ENCODE data around the gene SESN1.
A peak's percentile ranks its signal among the peaks of the same experiment; 100 is the strongest.

The SESN1 gene

DNA sequence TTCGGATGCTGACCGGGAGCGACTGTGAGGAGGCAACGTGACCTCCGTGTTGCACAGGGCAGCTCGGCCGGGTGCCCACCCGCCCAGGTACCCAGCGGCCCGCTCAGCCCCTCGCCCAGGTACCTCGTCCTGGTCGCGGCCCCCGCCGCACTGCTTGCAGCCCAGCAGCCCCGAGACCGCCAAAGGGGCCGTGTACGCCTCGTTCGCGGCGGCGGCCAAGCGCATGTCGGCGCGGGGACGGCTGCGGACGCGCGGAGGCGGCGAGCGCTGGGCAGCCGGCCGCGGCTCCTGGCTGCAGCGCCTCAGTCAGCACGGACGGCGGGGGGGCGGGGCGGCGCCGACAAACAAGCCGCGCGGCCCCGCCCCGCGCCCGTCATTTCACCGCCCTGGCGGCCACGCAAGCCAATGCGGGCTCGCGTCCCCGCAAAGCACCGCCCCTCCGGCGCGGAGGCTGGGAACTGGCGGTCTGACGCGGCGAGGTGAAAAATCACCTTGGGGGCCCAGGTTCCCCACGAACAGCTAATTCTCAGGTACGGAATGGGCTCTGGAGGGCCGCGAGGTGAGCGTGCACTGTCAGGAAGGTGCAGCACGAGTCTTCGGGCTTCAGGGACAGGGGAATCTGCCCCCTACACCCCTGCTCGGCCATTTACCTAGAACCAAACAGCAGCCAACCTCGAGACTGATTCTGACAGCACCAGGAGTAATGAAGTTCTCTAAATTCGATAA, 85.2 kb downstream of the SESN1 start:
- TF ChIP-seq ZNF274 (IDR thresholded peaks at IDR 0.05; ENCODE audit: low read depth, low read length), result no peak
- TF ChIP-seq YY1 (IDR thresholded peaks at IDR 0.05; ENCODE audit: insufficient read depth, insufficient read length), result no peak
- Histone ChIP-seq H3K36me3 (ENCODE audit: insufficient read depth, insufficient read length, low read length) (no peaks in the 10 kb centered on the region), H3K4me3 (ENCODE audit: insufficient read length, low read depth) (peak overlapping the region; percentile 80), H3K4me1 (ENCODE audit: insufficient read depth, insufficient read length) (peaks cover 2% of the 10 kb centered on the region), H3K9me3 (ENCODE audit: insufficient read depth, low read length) (no peaks in the 10 kb centered on the region), H3K9ac (ENCODE audit: insufficient read length, low read depth) (peak overlapping the region; percentile 90), H3K27me3 (ENCODE audit: insufficient read depth, insufficient read length) (no peaks in the 10 kb centered on the region)
- peak; percentile 75 for DNase-seq (ENCODE audit: low read depth, low spot score)

DNA sequence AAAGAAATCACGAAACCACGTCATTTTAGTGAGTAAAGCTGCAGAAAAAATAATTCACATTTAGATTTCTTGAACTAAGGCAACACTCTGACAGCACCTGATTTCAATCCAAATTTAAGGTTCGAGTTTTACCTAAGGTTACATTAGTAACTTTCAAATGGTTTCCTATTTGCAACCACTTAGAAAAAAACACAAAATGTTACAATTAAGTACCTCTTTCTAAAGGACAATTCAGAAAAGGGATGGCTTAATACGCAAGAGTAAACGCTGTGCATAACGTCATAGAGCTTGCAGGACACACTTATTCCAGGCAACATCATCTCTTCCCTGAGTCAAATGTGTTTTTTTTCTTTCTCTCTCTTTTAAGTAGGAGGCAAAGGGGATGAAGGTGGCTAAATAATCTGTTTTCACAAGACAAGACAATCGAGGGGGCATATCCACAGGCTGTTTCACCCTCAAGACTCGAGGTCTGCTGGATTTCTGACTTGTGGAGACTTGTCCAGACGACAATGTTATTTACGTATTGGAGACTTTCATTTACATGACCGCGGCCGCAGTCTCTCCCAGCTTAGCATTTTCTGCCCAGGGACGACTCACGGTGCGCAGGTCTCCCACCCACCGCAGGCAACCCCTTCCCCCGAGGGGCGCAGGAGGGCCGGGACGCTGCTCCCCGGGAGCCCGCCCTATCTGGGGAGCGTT, 86.0 kb downstream of the SESN1 start:
- H3K27me3 ChIP-seq (ENCODE audit: insufficient read depth, insufficient read length), result no peaks in the 10 kb centered on the region
- H3K9me3 ChIP-seq (ENCODE audit: insufficient read depth, low read length), result no peaks in the 10 kb centered on the region
- no peaks in the 10 kb centered on the region for H3K36me3 ChIP-seq (ENCODE audit: insufficient read depth, insufficient read length, low read length)
- no peak for TF ChIP-seq SUZ12 (IDR thresholded peaks at IDR 0.05; ENCODE audit: extremely low read depth, insufficient read depth, insufficient read length)
- TF ChIP-seq ZNF274 (IDR thresholded peaks at IDR 0.05; ENCODE audit: low read depth, low read length), result no peak
- TF ChIP-seq YY1 (IDR thresholded peaks at IDR 0.05; ENCODE audit: insufficient read depth, insufficient read length), result no peak
- peak overlapping the region; percentile 63 for H3K4me3 ChIP-seq (ENCODE audit: insufficient read length, low read depth)
- H3K4me1 ChIP-seq (ENCODE audit: insufficient read depth, insufficient read length), result peaks cover 2% of the 10 kb centered on the region
- peak overlapping the region; percentile 90 for H3K9ac ChIP-seq (ENCODE audit: insufficient read length, low read depth)
- no peak for DNase-seq (ENCODE audit: low read depth, low spot score)

- no peak for DNase-seq (ENCODE audit: low read depth, low spot score)
- H3K9me3 ChIP-seq (ENCODE audit: insufficient read depth, low read length), result no peaks in the 10 kb centered on the region
- no peaks in the 10 kb centered on the region for H3K27me3 ChIP-seq (ENCODE audit: insufficient read depth, insufficient read length)
- no peak overlapping the region for H3K9ac ChIP-seq (ENCODE audit: insufficient read length, low read depth)
- H3K36me3 ChIP-seq (ENCODE audit: insufficient read depth, insufficient read length, low read length), result no peaks in the 10 kb centered on the region
- H3K4me3 ChIP-seq (ENCODE audit: insufficient read length, low read depth), result no peak overlapping the region
- no peak for TF ChIP-seq SUZ12 (IDR thresholded peaks at IDR 0.05; ENCODE audit: extremely low read depth, insufficient read depth, insufficient read length)
- TF ChIP-seq ZNF274 (IDR thresholded peaks at IDR 0.05; ENCODE audit: low read depth, low read length), result no peak
- no peak for TF ChIP-seq YY1 (IDR thresholded peaks at IDR 0.05; ENCODE audit: insufficient read depth, insufficient read length)
- peaks cover 2% of the 10 kb centered on the region for H3K4me1 ChIP-seq (ENCODE audit: insufficient read depth, insufficient read length)
Observed at GRCh38 chr6:109008054-109008453, 86.6 kb downstream of the SESN1 start.

GRCh38 chr6:109007521-109007920, 87.1 kb downstream of the SESN1 start:
- DNase-seq (ENCODE audit: low read depth, low spot score), result no peak
- no peaks in the 10 kb centered on the region for H3K36me3 ChIP-seq (ENCODE audit: insufficient read depth, insufficient read length, low read length)
- peaks cover 2% of the 10 kb centered on the region for H3K4me1 ChIP-seq (ENCODE audit: insufficient read depth, insufficient read length)
- TF ChIP-seq ZNF274 (IDR thresholded peaks at IDR 0.05; ENCODE audit: low read depth, low read length), result no peak
- TF ChIP-seq YY1 (IDR thresholded peaks at IDR 0.05; ENCODE audit: insufficient read depth, insufficient read length), result no peak
- TF ChIP-seq SUZ12 (IDR thresholded peaks at IDR 0.05; ENCODE audit: extremely low read depth, insufficient read depth, insufficient read length), result no peak
- H3K9ac ChIP-seq (ENCODE audit: insufficient read length, low read depth), result no peak overlapping the region
- no peaks in the 10 kb centered on the region for H3K9me3 ChIP-seq (ENCODE audit: insufficient read depth, low read length)
- no peaks in the 10 kb centered on the region for H3K27me3 ChIP-seq (ENCODE audit: insufficient read depth, insufficient read length)
- H3K4me3 ChIP-seq (ENCODE audit: insufficient read length, low read depth), result no peak overlapping the region

DNA sequence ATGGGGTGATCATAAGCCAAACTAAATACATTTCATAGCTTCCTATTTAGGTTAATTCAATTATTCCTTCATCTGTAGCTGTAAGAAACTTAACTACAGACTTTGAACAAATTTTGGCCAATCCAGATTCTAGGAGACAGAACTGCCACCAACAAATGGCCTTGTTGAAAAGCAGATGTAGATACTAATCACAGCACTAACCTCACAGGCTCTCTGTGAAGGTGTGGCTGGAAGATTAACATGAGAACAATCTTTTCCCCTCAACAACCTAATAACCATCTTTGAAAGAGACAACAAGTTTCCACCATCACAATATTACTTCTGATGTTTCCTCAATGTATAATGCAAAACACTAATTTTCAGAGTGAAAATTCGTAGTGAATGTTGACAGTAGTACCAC, 87.8 kb downstream of the SESN1 start:
- TF ChIP-seq YY1 (IDR thresholded peaks at IDR 0.05; ENCODE audit: insufficient read depth, insufficient read length) (no peak), SUZ12 (IDR thresholded peaks at IDR 0.05; ENCODE audit: extremely low read depth, insufficient read depth, insufficient read length) (no peak), ZNF274 (IDR thresholded peaks at IDR 0.05; ENCODE audit: low read depth, low read length) (no peak)
- no peak for DNase-seq (ENCODE audit: low read depth, low spot score)
- Histone ChIP-seq H3K9me3 (ENCODE audit: insufficient read depth, low read length) (no peaks in the 10 kb centered on the region), H3K36me3 (ENCODE audit: insufficient read depth, insufficient read length, low read length) (no peaks in the 10 kb centered on the region), H3K27me3 (ENCODE audit: insufficient read depth, insufficient read length) (no peaks in the 10 kb centered on the region), H3K4me3 (ENCODE audit: insufficient read length, low read depth) (no peak overlapping the region), H3K9ac (ENCODE audit: insufficient read length, low read depth) (no peak overlapping the region), H3K4me1 (ENCODE audit: insufficient read depth, insufficient read length) (peaks cover 2% of the 10 kb centered on the region)

- H3K4me1 ChIP-seq (ENCODE audit: insufficient read depth, insufficient read length), result no peaks in the 10 kb centered on the region
- H3K27me3 ChIP-seq (ENCODE audit: insufficient read depth, insufficient read length), result no peaks in the 10 kb centered on the region
- no peaks in the 10 kb centered on the region for H3K9me3 ChIP-seq (ENCODE audit: insufficient read depth, low read length)
- H3K36me3 ChIP-seq (ENCODE audit: insufficient read depth, insufficient read length, low read length), result peaks cover 6% of the 10 kb centered on the region
- no peak for DNase-seq (ENCODE audit: low read depth, low spot score)
- no peak overlapping the region for H3K9ac ChIP-seq (ENCODE audit: insufficient read length, low read depth)
- TF ChIP-seq YY1 (IDR thresholded peaks at IDR 0.05; ENCODE audit: insufficient read depth, insufficient read length) (no peak), ZNF274 (IDR thresholded peaks at IDR 0.05; ENCODE audit: low read depth, low read length) (no peak), SUZ12 (IDR thresholded peaks at IDR 0.05; ENCODE audit: extremely low read depth, insufficient read depth, insufficient read length) (no peak)
- no peak overlapping the region for H3K4me3 ChIP-seq (ENCODE audit: insufficient read length, low read depth)
Observed at GRCh38 chr6:109002882-109003281, 91.8 kb downstream of the SESN1 start.

- Histone ChIP-seq H3K4me3 (ENCODE audit: insufficient read length, low read depth) (no peak overlapping the region), H3K4me1 (ENCODE audit: insufficient read depth, insufficient read length) (no peaks in the 10 kb centered on the region), H3K36me3 (ENCODE audit: insufficient read depth, insufficient read length, low read length) (peaks cover 6% of the 10 kb centered on the region), H3K9ac (ENCODE audit: insufficient read length, low read depth) (no peak overlapping the region), H3K9me3 (ENCODE audit: insufficient read depth, low read length) (no peaks in the 10 kb centered on the region), H3K27me3 (ENCODE audit: insufficient read depth, insufficient read length) (no peaks in the 10 kb centered on the region)
- TF ChIP-seq YY1 (IDR thresholded peaks at IDR 0.05; ENCODE audit: insufficient read depth, insufficient read length) (no peak), SUZ12 (IDR thresholded peaks at IDR 0.05; ENCODE audit: extremely low read depth, insufficient read depth, insufficient read length) (no peak), ZNF274 (IDR thresholded peaks at IDR 0.05; ENCODE audit: low read depth, low read length) (no peak)
- no peak for DNase-seq (ENCODE audit: low read depth, low spot score)
Observed at GRCh38 chr6:109002051-109002697, 92.5 kb downstream of the SESN1 start.
